ENCODE measurements around the gene CD72.

The CD72 gene

GRCh38 chr9:35563791-35564197 lies 54.4 kb downstream of the CD72 start:
- H3K27me3 ChIP-seq (ENCODE audit: control insufficient read depth, insufficient read depth, low read length), result no peaks in the 10 kb centered on the region

GRCh38 chr9:35562895-35563780 lies 55.1 kb downstream of the CD72 start:
- peaks cover 6% of the 10 kb centered on the region for H3K36me3 ChIP-seq (ENCODE audit: control insufficient read depth, insufficient read depth, low read length)
- H3K4me1 ChIP-seq (ENCODE audit: control insufficient read depth, insufficient read depth, low read length), result peaks cover 15% of the 10 kb centered on the region
- peak overlapping the region; percentile 81 for H3K27ac ChIP-seq (ENCODE audit: low read depth, low read length)
- H3K4me3 ChIP-seq (ENCODE audit: low read length), result peak overlapping the region; percentile 37
- H3K27me3 ChIP-seq (ENCODE audit: control insufficient read depth, insufficient read depth, low read length), result no peaks in the 10 kb centered on the region
- H3K9ac ChIP-seq (ENCODE audit: low read length), result no peak overlapping the region

More at GRCh38 chr9:35563791-35564197, 54.4 kb downstream of the CD72 start:
- H3K4me3 ChIP-seq (ENCODE audit: low read length), result peak overlapping the region; percentile 37
- H3K27ac ChIP-seq (ENCODE audit: low read depth, low read length), result peak overlapping the region; percentile 81
- peaks cover 15% of the 10 kb centered on the region for H3K4me1 ChIP-seq (ENCODE audit: control insufficient read depth, insufficient read depth, low read length)
- H3K9ac ChIP-seq (ENCODE audit: low read length), result no peak overlapping the region
- H3K36me3 ChIP-seq (ENCODE audit: control insufficient read depth, insufficient read depth, low read length), result peaks cover 4% of the 10 kb centered on the region

GRCh38 chr9:35561468-35562261 lies 56.5 kb downstream of the CD72 start:
- Histone ChIP-seq H3K9ac (ENCODE audit: low read length) (no peak overlapping the region), H3K27ac (ENCODE audit: low read depth, low read length) (peak overlapping the region; percentile 11), H3K36me3 (ENCODE audit: control insufficient read depth, insufficient read depth, low read length) (peaks cover 14% of the 10 kb centered on the region), H3K4me3 (ENCODE audit: low read length) (no peak overlapping the region), H3K4me1 (ENCODE audit: control insufficient read depth, insufficient read depth, low read length) (peaks cover 15% of the 10 kb centered on the region), H3K27me3 (ENCODE audit: control insufficient read depth, insufficient read depth, low read length) (no peaks in the 10 kb centered on the region)

- Histone ChIP-seq H3K4me3 (ENCODE audit: low read length) (no peak overlapping the region), H3K4me1 (ENCODE audit: control insufficient read depth, insufficient read depth, low read length) (peaks cover 15% of the 10 kb centered on the region), H3K9ac (ENCODE audit: low read length) (no peak overlapping the region), H3K36me3 (ENCODE audit: control insufficient read depth, insufficient read depth, low read length) (peaks cover 16% of the 10 kb centered on the region), H3K27me3 (ENCODE audit: control insufficient read depth, insufficient read depth, low read length) (no peaks in the 10 kb centered on the region), H3K27ac (ENCODE audit: low read depth, low read length) (no peak overlapping the region)
These were observed 57.4 kb downstream of the CD72 start for GRCh38 chr9:35560625-35561337.
